Activated CD4-positive, alpha-beta memory T cell treated with anti-CD3 and anti-CD28 coated beads, Interleukin-2, amount 10 ng/mL, durations not matched to agents 7 days and 5 days (primary cell): ENCODE results near the gene TRPM2. TPM values are rescaled to one million over a fixed set of nuclear protein-coding genes. Genes with fewer than 3 reads are reported as not detected.

Experiments
- CTCF ChIA-PET: fragments of 350-600 bp; sonication (Branson Sonifier 250); formaldehyde crosslinking; loops from one replicate; lab custom pipeline; 2021; ENCODE audit warnings: antibody characterized with exemption, inconsistent platforms; lab: Charles Lee
- POLR2A ChIA-PET: fragments of 350-600 bp; sonication (Branson Sonifier 250); formaldehyde crosslinking; loops from one replicate; lab custom pipeline; 2021; ENCODE audit warnings: antibody characterized with exemption; lab: Charles Lee
- DNase-seq: peaks from one replicate; pipeline ENCODE4 v3.0.0-alpha.2; 2020
- H3K27ac Mint-ChIP-seq: one replicate; pipeline ENCODE4 v1.8.0; 2021; ENCODE audit warnings: mild to moderate bottlenecking, mixed read lengths
- H3K27me3 Mint-ChIP-seq: one replicate; pipeline ENCODE4 v1.8.0; 2021; ENCODE audit warnings: mixed read lengths
- H3K36me3 Mint-ChIP-seq: one replicate; pipeline ENCODE4 v1.8.0; 2021; ENCODE audit warnings: low read depth, mixed read lengths
- H3K4me1 Mint-ChIP-seq: one replicate; pipeline ENCODE4 v1.8.0; 2021; ENCODE audit warnings: mixed read lengths
- H3K4me3 Mint-ChIP-seq: one replicate; pipeline ENCODE4 v1.8.0; 2021; ENCODE audit warnings: mild to moderate bottlenecking, mixed read lengths
- H3K9me3 Mint-ChIP-seq: one replicate; pipeline ENCODE4 v1.8.0; 2021; ENCODE audit warnings: mixed read lengths
- total RNA-seq, 2 experiments: library from RNA; stranded (reverse); gene quantifications; one replicate each; pipeline ENCODE4 v1.2.3, GENCODE V29; 2021

The TRPM2 gene
- total RNA-seq, 2 experiments from 2014 or later, result 13.7 to 14.8 TPM

DNA sequence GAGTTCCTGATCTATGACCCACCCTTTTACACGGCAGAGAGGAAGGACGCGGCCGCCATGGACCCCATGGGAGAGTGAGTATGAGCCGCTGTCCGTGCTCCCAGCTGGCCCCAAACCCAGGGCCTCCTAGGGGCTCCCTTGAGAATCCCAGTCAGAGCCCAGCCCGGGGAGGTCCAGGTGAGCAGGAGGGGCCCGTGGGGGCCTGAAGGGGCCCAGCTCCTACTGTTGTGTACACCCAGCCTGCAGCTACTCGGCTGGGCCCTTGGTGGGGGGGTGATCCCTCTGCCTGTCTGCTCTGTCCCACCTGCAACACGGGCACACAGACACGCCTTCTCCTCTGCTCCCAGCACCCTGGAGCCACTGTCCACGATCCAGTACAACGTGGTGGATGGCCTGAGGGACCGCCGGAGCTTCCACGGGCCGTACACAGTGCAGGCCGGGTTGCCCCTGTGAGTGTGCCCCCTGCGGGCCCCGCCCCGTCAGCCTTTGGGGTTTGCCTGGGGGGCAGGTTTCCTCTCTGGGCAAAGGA is 73.3 kb downstream of the TRPM2 start:
- Mint-ChIP-seq H3K4me3 (no peak overlapping the region), H3K27ac (no peak overlapping the region), H3K36me3 (peaks cover 2% of the 10 kb centered on the region), H3K9me3 (peaks cover 12% of the 10 kb centered on the region), H3K27me3 (no peaks in the 10 kb centered on the region), H3K4me1 (no peaks in the 10 kb centered on the region)
- no peak for DNase-seq
- ChIA-PET CTCF (no interaction called here), POLR2A (no interaction called here)

DNA sequence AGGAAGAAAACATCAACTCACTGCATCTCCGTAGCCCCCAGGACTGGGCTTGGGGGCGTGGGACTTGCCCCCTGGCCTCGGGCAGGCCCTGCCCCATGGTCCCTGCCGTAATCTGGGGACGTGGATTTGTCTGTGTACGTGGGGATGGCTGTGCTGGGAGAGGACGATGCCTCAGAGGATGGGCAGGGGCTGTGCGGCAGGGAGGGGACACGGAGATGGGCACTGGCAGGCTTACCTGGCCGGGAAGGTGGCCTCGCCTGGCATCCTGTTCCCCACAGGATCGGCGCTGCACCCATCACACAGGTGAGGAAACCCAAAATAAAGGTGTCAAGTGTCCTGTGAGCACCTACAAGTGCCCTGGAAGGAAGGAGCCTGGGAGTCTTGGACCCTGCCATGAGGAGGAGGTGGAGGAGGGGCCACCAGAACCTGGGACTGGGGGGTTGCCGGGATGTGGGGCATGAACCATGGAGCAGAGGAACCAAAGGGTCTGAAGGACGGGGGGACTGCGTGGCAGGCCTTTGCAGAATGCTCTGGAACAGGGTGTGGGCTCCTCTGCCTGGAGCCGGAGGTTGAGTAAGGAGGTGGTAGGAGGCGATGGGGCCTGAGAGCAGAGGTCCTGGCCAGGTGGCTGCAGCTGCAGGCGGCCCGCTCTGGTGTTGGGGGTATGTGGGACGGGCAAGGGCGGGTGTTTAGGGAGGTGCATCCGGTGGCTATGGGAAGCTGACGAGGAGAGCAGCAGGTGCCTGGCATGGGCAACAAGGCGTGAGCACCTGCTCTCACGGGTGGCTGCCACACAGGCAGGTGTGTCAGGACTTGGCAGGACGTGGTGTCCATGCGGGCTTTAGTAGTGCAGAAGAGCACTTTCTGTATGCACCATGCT is 74.1 kb downstream of the TRPM2 start:
- Mint-ChIP-seq H3K27me3 (no peaks in the 10 kb centered on the region), H3K27ac (no peak overlapping the region), H3K9me3 (peaks cover 14% of the 10 kb centered on the region), H3K36me3 (peaks cover 2% of the 10 kb centered on the region), H3K4me3 (no peak overlapping the region), H3K4me1 (no peaks in the 10 kb centered on the region)
- ChIA-PET CTCF (no interaction called here), POLR2A (no interaction called here)
- no peak for DNase-seq

DNA sequence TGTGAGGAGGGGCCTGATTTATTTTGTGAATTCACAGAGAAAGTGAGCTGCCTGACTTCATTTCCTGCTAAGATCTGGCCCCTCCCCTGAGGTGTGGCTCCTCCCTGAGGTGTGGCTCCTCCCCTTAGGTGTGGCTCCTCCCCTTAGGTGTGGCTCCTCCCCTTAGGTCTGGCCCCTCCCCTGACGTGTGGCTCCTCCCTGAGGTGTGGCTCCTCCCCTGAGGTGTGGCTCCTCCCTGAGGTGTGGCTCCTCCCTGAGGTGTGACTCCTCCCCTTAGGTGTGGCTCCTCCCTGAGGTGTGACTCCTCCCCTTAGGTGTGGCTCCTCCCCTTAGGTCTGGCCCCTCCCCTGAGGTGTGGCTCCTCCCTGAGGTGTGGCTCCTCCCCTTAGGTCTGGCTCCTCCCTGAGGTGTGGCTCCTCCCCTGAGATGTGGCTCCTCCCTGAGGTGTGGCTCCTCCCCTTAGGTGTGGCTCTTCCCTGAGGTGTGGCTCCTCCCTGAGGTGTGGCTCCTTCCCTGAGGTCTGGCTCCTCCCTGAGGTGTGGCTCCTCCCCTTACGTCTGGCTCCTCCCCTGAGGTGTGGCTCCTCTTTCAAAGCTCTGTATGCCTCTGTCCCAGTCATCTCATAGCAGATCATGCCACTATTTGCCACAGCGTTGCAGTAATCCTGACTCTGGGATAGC is 75.0 kb downstream of the TRPM2 start:
- peak; percentile 65 for DNase-seq
- no peaks in the 10 kb centered on the region for H3K27me3 Mint-ChIP-seq
- peaks cover 2% of the 10 kb centered on the region for H3K36me3 Mint-ChIP-seq
- ChIA-PET POLR2A (no interaction called here), CTCF (no interaction called here)
- H3K4me1 Mint-ChIP-seq, result no peaks in the 10 kb centered on the region
- no peak overlapping the region for H3K4me3 Mint-ChIP-seq
- H3K27ac Mint-ChIP-seq, result no peak overlapping the region
- peaks cover 14% of the 10 kb centered on the region for H3K9me3 Mint-ChIP-seq

GRCh38 chr21:44429894-44430293 is 76.5 kb downstream of the TRPM2 start:
- Mint-ChIP-seq H3K4me3 (no peak overlapping the region), H3K9me3 (peaks cover 14% of the 10 kb centered on the region), H3K4me1 (no peaks in the 10 kb centered on the region), H3K36me3 (peaks cover 2% of the 10 kb centered on the region), H3K27ac (no peak overlapping the region), H3K27me3 (no peaks in the 10 kb centered on the region)
- ChIA-PET CTCF (interaction anchor here (2.2 kb wide), 1 partner anchor 14 kb away, joined by 7 read pairs; no protein-coding TSS in a partner anchor), POLR2A (no interaction called here)
- no peak for DNase-seq

DNA sequence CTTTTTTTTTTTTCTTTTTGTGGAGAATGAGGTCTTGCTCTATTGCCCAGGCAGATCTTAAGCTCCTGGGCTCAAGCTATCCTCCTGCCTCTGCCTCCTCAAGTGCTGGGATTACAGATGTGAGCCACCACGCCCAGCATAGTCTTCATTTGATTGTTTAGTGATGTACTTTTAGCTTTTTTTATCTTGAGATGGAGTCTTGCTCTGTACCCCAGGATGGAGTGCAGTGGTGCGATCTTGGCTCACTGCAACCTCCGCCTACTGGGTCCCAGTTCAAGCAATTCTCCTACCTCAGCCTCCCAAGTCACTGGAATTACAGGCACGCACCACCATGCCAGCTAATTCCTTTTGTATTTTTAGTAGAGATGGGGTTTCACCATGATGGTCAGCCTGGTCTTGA is 77.9 kb downstream of the TRPM2 start:
- Mint-ChIP-seq H3K4me3 (no peak overlapping the region), H3K27ac (no peak overlapping the region), H3K27me3 (no peaks in the 10 kb centered on the region), H3K9me3 (peaks cover 14% of the 10 kb centered on the region), H3K4me1 (no peaks in the 10 kb centered on the region), H3K36me3 (peaks cover 2% of the 10 kb centered on the region)
- ChIA-PET CTCF (interaction anchor here (0.8 kb wide), 1 partner anchor 161 kb away, joined by 3 read pairs; no protein-coding TSS in a partner anchor), POLR2A (no interaction called here)
- DNase-seq, result no peak

- H3K36me3 Mint-ChIP-seq, result peaks cover 2% of the 10 kb centered on the region
- H3K27ac Mint-ChIP-seq, result no peak overlapping the region
- CTCF ChIA-PET, result no interaction called here
- DNase-seq, result no peak
- no peak overlapping the region for H3K4me3 Mint-ChIP-seq
- POLR2A ChIA-PET, result interaction anchor here (1.1 kb wide), 1 partner anchor 10 kb away, joined by 4 read pairs; no protein-coding TSS in a partner anchor
- peaks cover 14% of the 10 kb centered on the region for H3K9me3 Mint-ChIP-seq
- H3K27me3 Mint-ChIP-seq, result no peaks in the 10 kb centered on the region
- H3K4me1 Mint-ChIP-seq, result no peaks in the 10 kb centered on the region
Observed at GRCh38 chr21:44432841-44433790, 79.7 kb downstream of the TRPM2 start.

DNA sequence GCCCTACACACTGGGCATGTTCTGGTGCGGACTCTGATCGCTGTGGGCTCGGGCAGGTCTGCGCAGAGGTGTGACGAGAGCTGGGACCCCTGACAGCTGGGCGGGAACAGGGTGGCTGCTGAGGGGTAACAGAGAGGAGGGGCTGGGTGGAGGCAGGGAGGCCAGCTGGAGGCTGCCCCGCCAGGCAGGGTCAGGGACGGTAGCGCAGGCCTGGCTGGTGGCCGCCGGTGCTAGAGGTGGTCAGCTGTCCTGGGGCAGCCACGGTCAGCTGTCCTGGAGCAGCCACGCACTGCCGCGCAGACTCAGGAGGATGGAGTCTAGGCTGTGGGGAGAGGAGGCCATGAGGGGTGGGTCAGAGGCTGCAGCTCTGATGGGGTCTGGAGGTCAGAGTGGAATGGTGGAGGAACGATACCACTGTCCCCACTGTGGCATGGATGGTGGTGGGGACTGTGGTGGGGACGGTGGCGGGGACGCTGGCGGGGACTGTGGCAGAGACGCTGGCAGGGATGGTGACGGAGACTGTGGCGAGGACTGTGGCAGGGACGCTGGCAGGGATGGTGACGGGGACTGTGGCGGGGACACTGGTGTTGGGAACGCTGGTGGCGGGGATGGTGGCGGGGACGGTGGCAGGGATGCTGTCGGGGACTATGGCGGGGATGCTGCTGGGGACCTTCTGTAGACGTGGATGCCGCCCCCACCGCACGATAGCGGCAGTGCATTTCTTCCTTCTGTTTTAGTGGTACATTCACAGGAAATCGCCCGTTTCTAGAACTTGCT is 80.6 kb downstream of the TRPM2 start:
- ChIA-PET CTCF (no interaction called here), POLR2A (no interaction called here)
- H3K4me3 Mint-ChIP-seq, result no peak overlapping the region
- DNase-seq, result no peak
- no peaks in the 10 kb centered on the region for H3K4me1 Mint-ChIP-seq
- H3K27ac Mint-ChIP-seq, result no peak overlapping the region
- peaks cover 11% of the 10 kb centered on the region for H3K9me3 Mint-ChIP-seq
- peaks cover 2% of the 10 kb centered on the region for H3K36me3 Mint-ChIP-seq
- no peaks in the 10 kb centered on the region for H3K27me3 Mint-ChIP-seq

GRCh38 chr21:44434568-44434925 is 81.1 kb downstream of the TRPM2 start:
- H3K27ac Mint-ChIP-seq, result no peak overlapping the region

GRCh38 chr21:44434936-44435635 is 81.7 kb downstream of the TRPM2 start:
- Mint-ChIP-seq H3K4me1 (no peaks in the 10 kb centered on the region), H3K27me3 (no peaks in the 10 kb centered on the region), H3K9me3 (peaks cover 6% of the 10 kb centered on the region), H3K27ac (no peak overlapping the region), H3K36me3 (peaks cover 2% of the 10 kb centered on the region), H3K4me3 (no peak overlapping the region)
- ChIA-PET POLR2A (no interaction called here), CTCF (no interaction called here)
- DNase-seq, result no peak

More at GRCh38 chr21:44434568-44434925, 81.1 kb downstream of the TRPM2 start:
- H3K4me3 Mint-ChIP-seq, result no peak overlapping the region
- peaks cover 2% of the 10 kb centered on the region for H3K36me3 Mint-ChIP-seq
- ChIA-PET CTCF (no interaction called here), POLR2A (no interaction called here)
- H3K9me3 Mint-ChIP-seq, result peaks cover 11% of the 10 kb centered on the region
- DNase-seq, result no peak
- no peaks in the 10 kb centered on the region for H3K27me3 Mint-ChIP-seq
- no peaks in the 10 kb centered on the region for H3K4me1 Mint-ChIP-seq

GRCh38 chr21:44436111-44436611 is 82.7 kb downstream of the TRPM2 start:
- Mint-ChIP-seq H3K4me3 (no peak overlapping the region), H3K36me3 (no peaks in the 10 kb centered on the region), H3K4me1 (no peaks in the 10 kb centered on the region), H3K27ac (no peak overlapping the region), H3K27me3 (no peaks in the 10 kb centered on the region), H3K9me3 (peaks cover 3% of the 10 kb centered on the region)
- DNase-seq, result no peak
- POLR2A ChIA-PET, result no interaction called here
- CTCF ChIA-PET, result no interaction called here

GRCh38 chr21:44436958-44437357 is 83.5 kb downstream of the TRPM2 start:
- Mint-ChIP-seq H3K9me3 (no peaks in the 10 kb centered on the region), H3K27ac (no peak overlapping the region), H3K27me3 (no peaks in the 10 kb centered on the region), H3K4me3 (no peak overlapping the region), H3K36me3 (no peaks in the 10 kb centered on the region), H3K4me1 (no peaks in the 10 kb centered on the region)
- CTCF ChIA-PET, result no interaction called here
- no peak for DNase-seq
- POLR2A ChIA-PET, result no interaction called here
